HepG2 (cell line): ENCODE results near the gene PIK3R3. TPM values are rescaled to one million over a fixed set of nuclear protein-coding genes. Genes with fewer than 3 reads are reported as not detected.

Experiments
- AHR ChIP-seq: IDR thresholded peaks from 2 replicates; pipeline ENCODE4 v1.6.1; 2018; ENCODE audit warnings: missing genetic modification reagents, missing compliant biosample characterization
- CREM ChIP-seq, 2 experiments: sonication (generic) in 1 of 2; formaldehyde crosslinking in 1 of 2; IDR thresholded peaks; 2 replicates each; pipeline versions ENCODE4 v1.4.0 to v1.6.1; 2016 to 2020; ENCODE audit warnings: antibody characterized with exemption in 1 of 2, mild to moderate bottlenecking in 1 of 2, missing genetic modification reagents in 1 of 2
- KDM4B ChIP-seq: sonication (generic); formaldehyde crosslinking; IDR thresholded peaks from 2 replicates; pipeline ENCODE4 v1.4.0; 2020; ENCODE audit warnings: missing genetic modification reagents
- KLF13 ChIP-seq: sonication (generic); formaldehyde crosslinking; IDR thresholded peaks from 2 replicates; pipeline ENCODE4 v1.4.0; 2020; ENCODE audit warnings: mild to moderate bottlenecking, missing genetic modification reagents
- KLF15 ChIP-seq: sonication (generic); formaldehyde crosslinking; IDR thresholded peaks from 2 replicates; pipeline ENCODE4 v1.8.1; 2023; ENCODE audit warnings: borderline replicate concordance, mild to moderate bottlenecking, inconsistent platforms, missing genetic modification reagents, mixed read lengths
- NBN ChIP-seq: fragments of 450-650 bp; conservative IDR thresholded peaks from 2 replicates; pipeline ENCODE4 v1.6.1; 2017
- PHF8 ChIP-seq: sonication (generic); formaldehyde crosslinking; IDR thresholded peaks from 2 replicates; pipeline ENCODE4 v1.5.0; 2020; ENCODE audit warnings: missing genetic modification reagents
- POLR2A ChIP-seq, 2 experiments: IDR thresholded peaks; 2 replicates each; pipeline ENCODE4 v1.6.1; 2011; ENCODE audit warnings: low read depth in 2 of 2, low read length in 2 of 2, mild to moderate bottlenecking in 1 of 2, moderate library complexity in 1 of 2; ENCODE audit not compliant: insufficient read depth in 1 of 2
- RBM22 ChIP-seq: fragments of 200-400 bp; formaldehyde crosslinking; optimal IDR thresholded peaks from 2 replicates; pipeline ENCODE3; 2017; ENCODE audit warnings: mild to moderate bottlenecking, low read length, moderate library complexity
- SNAI1 ChIP-seq: sonication (generic); formaldehyde crosslinking; IDR thresholded peaks from 2 replicates; pipeline ENCODE4 v1.5.0; 2020; ENCODE audit warnings: mild to moderate bottlenecking, missing genetic modification reagents, borderline replicate concordance
- SRF ChIP-seq: IDR thresholded peaks from 2 replicates; pipeline ENCODE4 v1.6.1; 2011; ENCODE audit warnings: mild to moderate bottlenecking, low read depth, low read length, moderate library complexity
- TCF7L2 ChIP-seq: IDR thresholded peaks from 2 replicates; pipeline ENCODE4 v1.6.1; 2011; ENCODE audit warnings: mild to moderate bottlenecking, low read depth, low read length, moderate library complexity
- TOE1 ChIP-seq: sonication (generic); formaldehyde crosslinking; IDR thresholded peaks from 2 replicates; pipeline ENCODE4 v1.4.0; 2020; ENCODE audit warnings: mild to moderate bottlenecking, missing genetic modification reagents
- ZIK1 ChIP-seq: sonication (generic); formaldehyde crosslinking; IDR thresholded peaks from 2 replicates; pipeline ENCODE4 v1.5.0; 2020; ENCODE audit warnings: mild to moderate bottlenecking, low read depth, missing genetic modification reagents, borderline replicate concordance
- ZNF234 ChIP-seq: sonication (generic); formaldehyde crosslinking; conservative IDR thresholded peaks from 2 replicates; pipeline ENCODE4 v1.5.1; 2020; ENCODE audit warnings: mild to moderate bottlenecking, missing genetic modification reagents
- ZNF317 ChIP-seq: sonication (generic); formaldehyde crosslinking; IDR thresholded peaks from 2 replicates; pipeline ENCODE4 v1.5.0; 2020; ENCODE audit warnings: mild to moderate bottlenecking, missing genetic modification reagents
- ZNF430 ChIP-seq: sonication (generic); formaldehyde crosslinking; IDR thresholded peaks from 2 replicates; pipeline ENCODE4 v1.9.0; 2021; ENCODE audit warnings: mild to moderate bottlenecking, missing genetic modification reagents
- polyA plus RNA-seq, 8 experiments: library from polyadenylated mRNA; depleted of rRNA in 3 of 8; stranded (reverse) in 7 of 8; unstranded in 1 of 8; fragments of >200 nt; fragmentation: Illumina TruSeq in 4 of 8; extraction: Trizol in 4 of 8; gene quantifications; 2 replicates each; pipeline versions ENCODE4 v1.2.1 to v1.2.3, GENCODE V29; 2011 to 2016; ENCODE audit warnings: low read depth in 4 of 8, missing spikeins in 1 of 8, mixed read lengths in 1 of 8; ENCODE audit not compliant: insufficient read depth in 1 of 8
- total RNA-seq, 5 experiments: library from RNA; depleted of rRNA; stranded (reverse); fragments of >200 nt; fragmentation: Illumina TruSeq; extraction: Trizol; gene quantifications; 2 replicates each; pipeline ENCODE4 v1.2.3, GENCODE V29; 2016; ENCODE audit warnings: low read depth in 1 of 5
- TF ChIP-seq, protein P1 (sequence below): sonication (generic); formaldehyde crosslinking; IDR thresholded peaks from 2 replicates; pipeline ENCODE4 v1.4.0; 2020; ENCODE audit warnings: mild to moderate bottlenecking, missing genetic modification reagents
- TF ChIP-seq, protein P2 (sequence below): sonication (generic); formaldehyde crosslinking; IDR thresholded peaks from 2 replicates; pipeline ENCODE4 v1.8.1; 2023; ENCODE audit warnings: mild to moderate bottlenecking, missing genetic modification reagents, borderline replicate concordance
- TF ChIP-seq, protein P3 (sequence below): sonication (generic); formaldehyde crosslinking; IDR thresholded peaks from 2 replicates; pipeline ENCODE4 v1.9.0; 2021; ENCODE audit warnings: missing genetic modification reagents, mild to moderate bottlenecking, borderline replicate concordance

PIK3R3 gene
- total and polyA plus RNA-seq, 2 of the 13 experiments (the other 11 are each of a cell fraction or from before 2014, with no cell fraction given): 0.37 to 6.9 TPM

GRCh38 chr1:46132529-46133180, at the start of gene PIK3R3 (continued):
- TF ChIP-seq, protein P1, sequence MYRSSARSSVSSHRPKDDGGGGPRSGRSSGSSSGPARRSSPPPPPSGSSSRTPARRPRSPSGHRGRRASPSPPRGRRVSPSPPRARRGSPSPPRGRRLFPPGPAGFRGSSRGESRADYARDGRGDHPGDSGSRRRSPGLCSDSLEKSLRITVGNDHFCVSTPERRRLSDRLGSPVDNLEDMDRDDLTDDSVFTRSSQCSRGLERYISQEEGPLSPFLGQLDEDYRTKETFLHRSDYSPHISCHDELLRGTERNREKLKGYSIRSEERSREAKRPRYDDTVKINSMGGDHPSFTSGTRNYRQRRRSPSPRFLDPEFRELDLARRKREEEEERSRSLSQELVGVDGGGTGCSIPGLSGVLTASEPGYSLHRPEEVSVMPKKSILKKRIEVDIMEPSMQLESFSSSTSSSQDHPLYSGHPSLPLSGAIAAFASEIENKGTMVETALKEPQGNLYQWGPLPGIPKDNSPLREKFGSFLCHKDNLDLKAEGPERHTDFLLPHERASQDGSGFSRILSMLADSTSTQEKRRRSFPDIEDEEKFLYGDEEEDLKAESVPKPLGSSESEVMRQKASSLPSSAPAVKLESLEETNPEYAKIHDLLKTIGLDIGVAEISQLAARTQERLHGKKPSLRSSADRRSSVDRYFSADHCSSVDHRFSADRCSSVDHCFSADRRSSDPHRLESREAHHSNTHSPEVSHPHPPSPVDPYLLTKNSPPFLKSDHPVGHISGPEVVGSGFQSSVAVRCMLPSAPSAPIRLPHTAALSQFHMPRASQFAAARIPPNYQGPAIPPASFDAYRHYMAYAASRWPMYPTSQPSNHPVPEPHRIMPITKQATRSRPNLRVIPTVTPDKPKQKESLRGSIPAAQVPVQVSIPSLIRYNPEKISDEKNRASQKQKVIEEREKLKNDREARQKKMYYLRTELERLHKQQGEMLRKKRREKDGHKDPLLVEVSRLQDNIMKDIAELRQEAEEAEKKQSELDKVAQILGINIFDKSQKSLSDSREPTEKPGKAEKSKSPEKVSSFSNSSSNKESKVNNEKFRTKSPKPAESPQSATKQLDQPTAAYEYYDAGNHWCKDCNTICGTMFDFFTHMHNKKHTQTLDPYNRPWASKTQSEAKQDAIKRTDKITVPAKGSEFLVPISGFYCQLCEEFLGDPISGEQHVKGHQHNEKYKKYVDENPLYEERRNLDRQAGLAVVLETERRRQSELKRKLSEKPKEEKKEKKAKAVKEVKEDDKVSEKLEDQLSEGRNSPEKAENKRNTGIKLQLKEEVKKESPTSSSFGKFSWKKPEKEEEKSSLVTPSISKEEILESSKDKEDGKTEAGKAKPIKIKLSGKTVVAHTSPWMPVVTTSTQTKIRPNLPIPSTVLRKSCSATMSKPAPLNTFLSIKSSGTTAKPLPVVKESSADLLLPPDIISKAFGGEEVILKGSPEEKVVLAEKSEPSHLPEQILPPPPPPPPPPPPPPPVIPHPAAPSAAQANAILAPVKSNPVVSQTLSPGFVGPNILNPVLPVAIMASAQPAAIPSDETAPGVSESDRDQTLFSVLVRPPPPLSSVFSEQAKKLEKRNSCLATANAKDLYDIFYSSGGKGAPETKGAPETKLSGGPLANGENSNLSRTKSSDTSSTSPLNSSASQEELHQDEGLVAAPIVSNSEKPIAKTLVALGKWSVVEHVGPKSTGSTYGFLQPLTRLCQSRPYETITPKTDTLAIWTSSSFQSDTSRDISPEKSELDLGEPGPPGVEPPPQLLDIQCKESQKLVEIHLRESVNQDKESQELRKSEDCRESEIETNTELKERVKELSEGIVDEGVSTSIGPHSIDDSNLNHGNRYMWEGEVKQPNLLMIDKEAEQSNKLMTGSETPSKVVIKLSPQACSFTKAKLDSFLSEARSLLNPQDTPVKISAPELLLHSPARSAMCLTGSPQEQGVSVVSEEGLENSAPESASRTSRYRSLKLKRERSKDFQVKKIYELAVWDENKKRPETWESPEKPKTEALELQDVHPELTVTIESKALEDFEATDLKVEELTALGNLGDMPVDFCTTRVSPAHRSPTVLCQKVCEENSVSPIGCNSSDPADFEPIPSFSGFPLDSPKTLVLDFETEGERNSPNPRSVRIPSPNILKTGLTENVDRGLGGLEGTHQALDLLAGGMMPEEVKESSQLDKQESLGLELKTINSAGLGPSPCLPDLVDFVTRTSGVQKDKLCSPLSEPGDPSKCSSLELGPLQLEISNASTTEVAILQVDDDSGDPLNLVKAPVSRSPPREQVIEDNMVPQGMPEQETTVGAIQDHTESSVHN (CRISPR knock-in tag): peak; percentile 88; the same call in 1 of the 2 replicates
- TF ChIP-seq, protein P2, sequence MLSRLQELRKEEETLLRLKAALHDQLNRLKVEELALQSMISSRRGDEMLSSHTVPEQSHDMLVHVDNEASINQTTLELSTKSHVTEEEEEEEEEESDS (CRISPR knock-in tag): peak; percentile 97
- TF ChIP-seq TCF7L2 (no peak), ZIK1 (CRISPR knock-in tag) (peak; percentile 99), PHF8 (0 out of 2 replicates have a peak, but pooled peaks have one; percentile 30), SNAI1 (CRISPR knock-in tag) (peak; percentile 86; the same call in 1 of the 2 replicates), RBM22 (no peak), ZNF430 (CRISPR knock-in tag) (peak; percentile 99), SRF (no peak), ZNF234 (CRISPR knock-in tag) (0 out of 2 replicates have a peak, but pooled peaks have one; percentile 88), NBN (no peak), AHR (peak; percentile 97), CREM (IDR thresholded peaks at IDR 0.05) (peak; percentile 43; the same call in 1 of the 2 replicates), CREM (CRISPR knock-in tag; IDR thresholded peaks at IDR 0.05) (no peak), POLR2A (IDR thresholded peaks at IDR 0.05; ENCODE audit: insufficient read depth in 1 of 2, low read depth in 2 of 2, low read length in 2 of 2) (peak; percentile 82 to 96), TOE1 (CRISPR knock-in tag) (peak; percentile 79; the same call in 1 of the 2 replicates), ZNF317 (CRISPR knock-in tag) (peak; percentile 74), KLF13 (peak; percentile 91), KLF15 (peak; percentile 98), KDM4B (CRISPR knock-in tag) (peak; percentile 69)
- TF ChIP-seq, protein P3, sequence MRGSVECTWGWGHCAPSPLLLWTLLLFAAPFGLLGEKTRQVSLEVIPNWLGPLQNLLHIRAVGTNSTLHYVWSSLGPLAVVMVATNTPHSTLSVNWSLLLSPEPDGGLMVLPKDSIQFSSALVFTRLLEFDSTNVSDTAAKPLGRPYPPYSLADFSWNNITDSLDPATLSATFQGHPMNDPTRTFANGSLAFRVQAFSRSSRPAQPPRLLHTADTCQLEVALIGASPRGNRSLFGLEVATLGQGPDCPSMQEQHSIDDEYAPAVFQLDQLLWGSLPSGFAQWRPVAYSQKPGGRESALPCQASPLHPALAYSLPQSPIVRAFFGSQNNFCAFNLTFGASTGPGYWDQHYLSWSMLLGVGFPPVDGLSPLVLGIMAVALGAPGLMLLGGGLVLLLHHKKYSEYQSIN (CRISPR knock-in tag): no peak
